Measurements from ENCODE around the gene PAX7. TPM values are rescaled to one million over a fixed set of nuclear protein-coding genes. Genes with fewer than 3 reads are reported as not detected.
"Not testable (repeated sequence)": the region's sequence is repeated elsewhere in the genome, so short reads cannot be mapped to it uniquely, and the experiment has no call there.

Gene PAX7
- polyA plus RNA-seq, 1 donor, result 44.5 TPM

- DNase-seq (ENCODE audit: low read depth), result no peak
Observed at GRCh38 chr1:18726368-18726767, 95.7 kb downstream of the PAX7 start.

DNA sequence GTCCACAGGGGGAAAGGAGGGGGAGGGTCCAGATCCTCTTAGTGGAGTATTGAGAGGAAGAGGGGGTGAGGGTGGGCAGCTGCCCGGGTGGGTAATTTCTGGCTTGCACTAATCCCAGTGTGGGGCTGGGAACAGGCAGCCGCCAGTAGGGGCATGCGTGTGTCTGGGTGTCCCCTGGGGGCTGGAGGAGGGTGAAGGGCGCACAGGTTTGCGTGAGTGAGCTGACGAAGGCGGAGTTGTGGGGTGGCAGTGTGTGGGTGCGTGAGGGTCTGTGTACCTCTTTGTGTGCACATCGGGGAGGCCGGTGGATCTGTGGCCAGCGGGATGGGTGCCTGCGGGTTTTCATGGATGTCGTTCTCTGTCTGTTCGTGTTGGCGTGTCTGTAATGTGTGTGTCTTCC is 97.3 kb downstream of the PAX7 start:
- DNase-seq (ENCODE audit: low read depth), result no peak

GRCh38 chr1:18730321-18730720 is 99.7 kb downstream of the PAX7 start:
- no peak for DNase-seq (ENCODE audit: low read depth)

DNA sequence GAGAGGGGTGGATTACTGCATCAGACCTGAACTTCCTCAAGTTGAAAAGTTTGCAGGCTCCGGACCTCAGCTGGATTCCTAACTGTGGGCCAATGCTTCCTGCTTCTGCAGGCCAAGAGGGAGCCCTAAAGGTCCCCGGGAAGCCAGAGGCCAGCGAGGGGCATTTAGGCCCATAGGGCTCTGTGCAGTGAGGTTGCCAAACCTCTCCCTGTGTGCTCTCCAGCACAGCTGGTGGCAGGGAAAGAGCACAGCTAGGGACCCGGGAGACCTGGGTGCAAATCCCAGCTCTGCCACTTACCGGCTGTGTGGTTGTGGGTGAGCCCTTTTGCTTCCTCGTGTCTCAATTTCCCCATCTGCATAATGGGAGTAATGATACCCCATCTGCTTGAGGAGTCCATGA is 100.5 kb downstream of the PAX7 start:
- DNase-seq (ENCODE audit: low read depth), result no peak

DNA sequence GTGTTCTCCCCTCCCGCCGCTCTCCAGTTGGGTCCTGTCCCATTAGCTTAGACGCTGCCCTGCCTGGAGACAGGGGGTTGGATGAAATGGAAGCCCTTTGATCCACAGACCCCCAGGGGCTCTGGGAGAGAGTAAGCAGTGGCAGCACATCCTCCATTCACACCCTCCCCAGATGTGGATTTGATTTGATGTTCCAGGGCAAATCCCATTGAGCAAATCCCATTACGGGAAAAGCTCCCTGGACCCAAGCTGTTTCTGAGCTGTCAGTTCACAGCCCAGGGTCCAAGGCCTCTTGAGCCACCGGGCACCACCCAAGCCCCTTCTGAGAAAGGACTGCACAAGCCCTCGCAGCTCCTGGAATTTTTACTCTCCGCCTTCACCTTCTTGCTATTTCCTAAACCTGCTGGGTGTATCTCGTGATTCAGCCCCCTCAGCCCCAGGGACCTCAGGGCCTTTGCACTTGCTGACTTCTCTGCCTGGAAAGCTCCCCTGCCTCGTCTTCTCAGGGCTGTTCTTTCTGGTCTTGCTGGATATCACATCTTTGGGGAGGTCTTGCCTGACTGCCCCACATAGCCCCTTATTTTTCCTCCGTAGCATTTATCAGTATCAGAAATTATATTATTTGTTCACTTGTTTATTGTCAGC is 101.1 kb downstream of the PAX7 start:
- DNase-seq (ENCODE audit: low read depth), result no peak

DNA sequence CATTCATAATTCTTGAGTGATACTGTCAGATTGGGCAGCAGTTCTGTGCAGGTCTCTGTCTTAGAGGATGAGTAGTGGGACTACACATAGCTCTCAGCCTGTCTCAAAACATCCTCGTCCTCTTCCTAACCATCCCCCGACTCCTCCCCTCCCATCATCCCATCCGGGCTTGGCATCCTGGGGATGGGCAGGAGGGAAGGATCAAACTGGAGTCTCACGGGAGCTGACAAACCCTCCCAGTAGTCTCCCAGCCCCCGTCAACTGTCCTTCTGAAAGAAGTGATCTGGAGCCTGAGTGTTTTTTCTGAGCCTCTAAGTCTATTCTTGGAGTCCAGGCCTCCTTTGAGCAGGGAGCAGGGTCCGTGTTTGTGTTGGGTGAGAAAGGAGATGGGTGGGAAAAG is 102.0 kb downstream of the PAX7 start:
- no peak for DNase-seq (ENCODE audit: low read depth)

- no peak for DNase-seq (ENCODE audit: low read depth)
Observed at GRCh38 chr1:18734001-18734400, 103.4 kb downstream of the PAX7 start.

DNA sequence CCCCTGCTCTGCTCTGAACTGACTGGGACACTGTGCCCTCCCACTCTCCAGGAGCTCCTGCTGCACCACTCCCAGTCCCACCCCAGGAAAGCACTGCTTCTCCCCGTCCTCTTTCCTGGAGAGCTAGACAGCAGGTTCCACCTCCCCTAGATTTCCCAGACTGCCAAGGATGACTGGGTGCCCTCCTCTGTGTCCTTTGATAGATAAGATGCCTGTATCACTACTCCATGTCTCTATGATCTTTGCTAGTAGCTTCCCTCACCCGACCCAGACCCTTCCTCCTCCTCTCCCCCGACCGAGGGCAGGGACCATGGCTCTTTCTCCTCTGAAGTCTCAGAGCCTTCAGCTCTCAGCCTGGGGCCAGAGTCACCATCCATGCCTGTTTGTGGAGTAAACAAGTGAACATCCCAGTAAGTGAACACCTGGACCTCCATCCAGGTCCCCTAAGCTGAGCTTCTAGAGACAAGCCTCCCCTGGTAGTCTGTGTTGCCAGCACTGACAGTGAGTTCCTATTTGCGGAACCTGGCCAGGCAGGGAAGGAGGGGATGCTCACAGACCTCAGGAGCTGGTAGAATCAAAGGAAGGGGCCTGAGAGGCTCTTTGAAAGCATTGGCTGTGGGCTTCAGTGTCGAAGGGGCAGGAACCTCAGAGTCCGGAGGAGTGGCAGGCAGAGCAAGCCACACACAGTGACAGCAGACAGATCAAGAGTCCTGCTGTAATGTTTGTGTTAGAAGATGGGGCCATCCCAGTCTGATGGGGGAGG is 104.0 kb downstream of the PAX7 start:
- DNase-seq (ENCODE audit: low read depth), result no peak

GRCh38 chr1:18735224-18735997 is 104.8 kb downstream of the PAX7 start:
- DNase-seq (ENCODE audit: low read depth), result no peak

DNA sequence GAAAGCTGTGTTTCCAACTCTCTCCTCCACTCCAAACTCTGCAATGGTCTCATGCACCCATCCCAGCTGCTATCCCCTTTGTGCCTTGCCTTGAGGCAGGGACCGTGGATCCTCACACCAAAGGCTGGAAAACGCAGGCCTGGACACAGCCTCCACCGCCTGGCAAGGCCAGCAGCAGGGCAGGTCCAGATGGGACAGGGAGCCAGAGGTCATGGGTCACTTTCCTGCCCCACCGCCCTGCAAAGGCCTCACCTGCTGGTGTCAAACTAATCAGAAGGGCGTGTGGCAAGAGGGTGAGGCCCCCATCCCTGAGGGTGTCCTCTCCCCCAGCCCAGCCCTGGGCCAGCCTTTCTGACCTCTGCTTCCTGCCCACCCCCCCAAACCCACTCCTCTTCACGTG is 106.3 kb downstream of the PAX7 start:
- no peak for DNase-seq (ENCODE audit: low read depth)

- no peak for DNase-seq (ENCODE audit: low read depth)
Observed at GRCh38 chr1:18738126-18738525, 107.5 kb downstream of the PAX7 start.

- DNase-seq (ENCODE audit: low read depth), result no peak
Observed at GRCh38 chr1:18738617-18739016, 108.0 kb downstream of the PAX7 start.

- DNase-seq (ENCODE audit: low read depth), result no peak
Observed at GRCh38 chr1:18739408-18739807, 108.8 kb downstream of the PAX7 start.

DNA sequence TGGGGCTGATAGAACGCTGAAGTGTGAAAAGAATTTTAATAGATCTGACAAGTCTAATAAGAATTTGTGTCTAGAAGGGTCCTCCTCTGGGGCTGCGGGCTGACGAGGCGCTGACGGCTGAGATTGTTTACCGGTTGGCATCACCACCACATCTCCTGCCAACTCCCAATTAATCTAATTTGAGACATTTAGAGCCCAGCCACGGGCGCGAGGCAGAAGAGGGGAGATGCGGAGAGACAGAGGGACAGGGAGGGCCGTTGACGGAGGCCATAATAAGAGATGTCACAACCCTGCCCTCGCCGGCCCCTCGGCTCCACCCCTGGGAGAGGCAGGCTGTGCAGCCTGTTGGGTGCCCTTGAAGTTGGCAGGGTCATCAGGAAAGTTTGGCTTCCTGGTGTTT is 109.3 kb downstream of the PAX7 start:
- DNase-seq (ENCODE audit: low read depth), result no peak

DNA sequence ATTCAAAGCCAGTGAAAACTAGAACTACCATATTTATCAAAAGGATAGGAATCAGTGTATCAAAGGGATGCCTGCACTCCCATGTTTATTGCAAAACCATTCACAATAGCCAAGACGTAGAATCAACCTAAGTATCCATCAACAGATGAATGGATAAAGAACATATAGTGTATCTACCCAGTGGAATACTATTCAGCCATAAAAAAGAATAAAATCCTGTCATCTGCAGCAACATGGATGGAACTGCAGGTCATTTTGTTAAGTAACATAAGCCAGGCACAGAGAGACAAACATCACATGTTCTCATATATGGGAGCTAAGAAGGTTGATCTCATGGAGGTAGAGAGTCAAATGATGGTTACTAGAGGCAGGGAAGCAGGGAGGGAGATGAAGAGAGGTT is 110.0 kb downstream of the PAX7 start:
- no peak for DNase-seq (ENCODE audit: low read depth)

DNA sequence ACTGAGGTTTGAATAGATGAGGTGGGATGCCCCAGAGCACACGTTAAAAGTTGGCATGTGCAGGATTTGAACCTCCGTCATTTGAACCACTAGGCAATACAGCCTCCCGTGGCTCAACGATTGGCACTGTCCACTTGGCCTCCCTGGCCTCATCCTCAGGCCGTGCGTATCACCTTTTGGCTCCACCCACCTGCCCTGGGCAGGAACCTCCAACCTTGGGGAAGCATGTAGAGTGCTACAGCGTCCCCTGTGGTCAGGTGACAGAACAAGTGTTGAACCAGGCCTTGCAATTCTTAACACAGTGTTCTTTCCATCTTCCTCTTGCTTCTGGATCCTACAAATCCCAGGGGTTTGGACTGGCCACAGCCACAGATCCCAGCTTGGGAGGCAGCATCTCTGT is 112.6 kb downstream of the PAX7 start:
- DNase-seq (ENCODE audit: low read depth), result no peak

- DNase-seq (ENCODE audit: low read depth), result not testable (repeated sequence)
Observed at GRCh38 chr1:18744381-18744780, 113.7 kb downstream of the PAX7 start.

GRCh38 chr1:18746981-18747380 is 116.3 kb downstream of the PAX7 start:
- DNase-seq (ENCODE audit: low read depth), result no peak

GRCh38 chr1:18747671-18748070 is 117.0 kb downstream of the PAX7 start:
- DNase-seq (ENCODE audit: low read depth), result no peak

- no peak for DNase-seq (ENCODE audit: low read depth)
Observed at GRCh38 chr1:18748435-18748834, 117.8 kb downstream of the PAX7 start.

- no peak for DNase-seq (ENCODE audit: low read depth)
Observed at GRCh38 chr1:18749569-18749968, 118.9 kb downstream of the PAX7 start.

- DNase-seq (ENCODE audit: low read depth), result no peak
Observed at GRCh38 chr1:18750600-18750999, 120.0 kb downstream of the PAX7 start.

DNA sequence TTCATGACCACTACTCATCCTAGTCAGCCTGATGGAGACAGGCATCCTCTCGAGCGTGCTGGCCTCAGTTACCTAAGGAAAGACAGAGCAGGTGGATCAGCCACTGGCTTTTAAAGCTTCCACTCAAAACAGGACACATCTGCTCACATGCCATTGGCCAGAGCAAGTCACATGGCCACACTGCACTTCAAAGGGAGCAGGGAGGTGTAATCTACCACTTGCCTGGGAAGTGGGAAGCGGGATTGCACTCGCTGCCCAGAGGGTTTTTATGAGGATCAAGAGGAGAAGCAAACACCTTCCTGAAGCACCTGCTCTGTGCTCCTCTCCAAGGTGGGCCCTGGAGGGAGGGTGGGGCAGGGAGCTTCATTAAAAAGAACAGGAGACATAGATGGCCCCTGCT is 120.8 kb downstream of the PAX7 start:
- no peak for DNase-seq (ENCODE audit: low read depth)

Measured in forelimb muscle (tissue), 1 donor.